ENCODE data around the gene CHST11. TPM values are rescaled to one million over a fixed set of nuclear protein-coding genes. Genes with fewer than 3 reads are reported as not detected.
A peak's percentile ranks its signal among the peaks of the same experiment; 100 is the strongest.

Gene CHST11
- total RNA-seq, 1 experiment from 2014 or later, result 6.7 TPM

DNA sequence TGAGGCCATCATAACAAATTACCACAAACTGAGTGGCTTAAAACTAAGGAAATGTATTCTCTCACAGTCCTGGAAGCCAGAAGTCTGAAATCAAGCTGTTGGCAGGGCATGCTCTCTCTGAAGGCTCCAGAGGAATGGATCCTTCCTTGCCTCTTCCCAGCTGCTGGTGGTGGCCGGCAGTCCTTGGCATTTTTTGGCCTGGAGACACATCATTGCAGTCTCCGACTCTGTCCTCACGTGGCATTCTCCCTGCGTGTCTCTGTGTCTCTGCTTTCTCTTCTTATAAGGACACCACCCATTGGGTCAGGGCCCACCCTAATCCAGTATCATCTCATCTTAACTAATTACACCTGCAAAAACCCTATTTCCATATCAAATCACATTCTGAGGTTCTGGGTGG, 295.3 kb downstream of the CHST11 start:
- Histone ChIP-seq H2BK120ac (ENCODE audit: low read depth, low read length, poor library complexity, severe bottlenecking) (no peak overlapping the region), H3K23me2 (ENCODE audit: insufficient read length, low read depth, low read length, poor library complexity, severe bottlenecking) (no peaks in the 10 kb centered on the region)

More for the DNA sequence above, 295.3 kb downstream of the CHST11 start:
- no peak overlapping the region for H2AFZ ChIP-seq (ENCODE audit: low read length)
- peaks cover under 1 to 5% (median 4%) of the 10 kb centered on the region in 3 experiments; a peak in 4 of 7 replicates for H3K36me3 Mint-ChIP-seq (ENCODE audit: insufficient read depth in 1 of 3, low read depth in 3 of 3)
- no peak overlapping the region for H3T11ph ChIP-seq (ENCODE audit: low read length)
- no peak overlapping the region for H4K5ac ChIP-seq (ENCODE audit: insufficient read length, low read depth, low read length)
- no peak overlapping the region for H3K56ac ChIP-seq (ENCODE audit: insufficient read length, low read depth, low read length)
- no peak overlapping the region for H4K8ac ChIP-seq (replicated peaks; ENCODE audit: insufficient read length, low read depth, low read length)
- no peak overlapping the region for H3K9ac ChIP-seq (ENCODE audit: extremely low read depth, insufficient read length, low read length)
- H2BK5ac ChIP-seq (ENCODE audit: insufficient read length, low read length), result no peak overlapping the region
- H3K23ac ChIP-seq (ENCODE audit: insufficient read length, low read depth, low read length), result no peak overlapping the region
- H3K27ac Mint-ChIP-seq, result peak overlapping the region in 2 of 3 experiments; percentile 33 to 53; a peak in 2 of 7 replicates
- no peak overlapping the region for H3K4me3 Mint-ChIP-seq
- TF ChIP-seq, protein P1, sequence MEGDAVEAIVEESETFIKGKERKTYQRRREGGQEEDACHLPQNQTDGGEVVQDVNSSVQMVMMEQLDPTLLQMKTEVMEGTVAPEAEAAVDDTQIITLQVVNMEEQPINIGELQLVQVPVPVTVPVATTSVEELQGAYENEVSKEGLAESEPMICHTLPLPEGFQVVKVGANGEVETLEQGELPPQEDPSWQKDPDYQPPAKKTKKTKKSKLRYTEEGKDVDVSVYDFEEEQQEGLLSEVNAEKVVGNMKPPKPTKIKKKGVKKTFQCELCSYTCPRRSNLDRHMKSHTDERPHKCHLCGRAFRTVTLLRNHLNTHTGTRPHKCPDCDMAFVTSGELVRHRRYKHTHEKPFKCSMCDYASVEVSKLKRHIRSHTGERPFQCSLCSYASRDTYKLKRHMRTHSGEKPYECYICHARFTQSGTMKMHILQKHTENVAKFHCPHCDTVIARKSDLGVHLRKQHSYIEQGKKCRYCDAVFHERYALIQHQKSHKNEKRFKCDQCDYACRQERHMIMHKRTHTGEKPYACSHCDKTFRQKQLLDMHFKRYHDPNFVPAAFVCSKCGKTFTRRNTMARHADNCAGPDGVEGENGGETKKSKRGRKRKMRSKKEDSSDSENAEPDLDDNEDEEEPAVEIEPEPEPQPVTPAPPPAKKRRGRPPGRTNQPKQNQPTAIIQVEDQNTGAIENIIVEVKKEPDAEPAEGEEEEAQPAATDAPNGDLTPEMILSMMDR (conservative IDR thresholded peaks at IDR 0.05), result no peak
- no peaks in the 10 kb centered on the region for H3K27me3 ChIP-seq (ENCODE audit: insufficient read depth, low read length)
- no peak overlapping the region for H3K4me2 ChIP-seq (ENCODE audit: insufficient read depth, insufficient read length, low read length)
- H3K27me3 Mint-ChIP-seq (ENCODE audit: low read depth), result no peaks in the 10 kb centered on the region
- peak; percentile 23 for DNase-seq
- no peak overlapping the region for H3K4ac ChIP-seq (ENCODE audit: low read depth, low read length)
- H3K79me1 ChIP-seq (ENCODE audit: insufficient read depth, low read depth, low read length, poor library complexity, severe bottlenecking), result no peaks in the 10 kb centered on the region
- H2BK15ac ChIP-seq (ENCODE audit: low read depth, low read length), result no peak overlapping the region
- H2BK12ac ChIP-seq (ENCODE audit: insufficient read length, low read depth, low read length), result no peak overlapping the region
- H2BK20ac ChIP-seq (ENCODE audit: low read depth, low read length, poor library complexity, severe bottlenecking), result no peak overlapping the region
- no CpG with 5 or more reads among the region's 4 CpGs for WGBS (ENCODE audit: extremely low coverage, insufficient read length, low lambda C conversion rate)
- no peak overlapping the region for H3K27ac ChIP-seq (ENCODE audit: insufficient read length, low read depth, low read length)
- peaks cover 32 to 41% of the 10 kb centered on the region in 2 experiments for H3K4me1 Mint-ChIP-seq
- no peaks in the 10 kb centered on the region for H3K9me3 ChIP-seq (ENCODE audit: control insufficient read depth, low read depth, low read length)
- no peaks in the 10 kb centered on the region for H3K9me3 Mint-ChIP-seq
- H3K18ac ChIP-seq (ENCODE audit: insufficient read length, low read depth, low read length), result no peak overlapping the region
- H4K20me1 ChIP-seq (ENCODE audit: control insufficient read depth, insufficient read depth, insufficient read length), result no peaks in the 10 kb centered on the region
- no peak overlapping the region for H3K14ac ChIP-seq (ENCODE audit: insufficient read depth, low read length)
- H3K79me2 ChIP-seq (ENCODE audit: insufficient read depth, low read length), result no peaks in the 10 kb centered on the region
- no peak overlapping the region for H4K91ac ChIP-seq (ENCODE audit: insufficient read length, low read depth, low read length)
- peaks cover 6% of the 10 kb centered on the region; the same call in 1 of the 2 replicates for H3K4me1 ChIP-seq (ENCODE audit: insufficient read depth, low read length)
- no peak overlapping the region for H2AK5ac ChIP-seq (ENCODE audit: insufficient read length, low read length)
